K562 (cell line): ENCODE results near the gene MEIS1. TPM values are rescaled to one million over a fixed set of nuclear protein-coding genes. Genes with fewer than 3 reads are reported as not detected.

Source experiments
- ATAC-seq: fragments of 200-7000 bp; cut with Tn5 transposase; 3 replicates; pipeline ENCODE4 v1.9.1; 2020; ENCODE audit warnings: moderate library complexity
- BruUV-seq: library from RNA; stranded (reverse); fragments of 400-500 nt; replicated peaks from 2 replicates; lab custom pipeline; 2021; lab: Mats Ljungman, UMichigan
- CTCF ChIA-PET: fragments of 300-600 bp; formaldehyde crosslinking; extraction: SDS; loops from one replicate; lab custom pipeline; 2021; ENCODE audit warnings: low intra/inter-chr PET ratio; lab: Yijun Ruan, JAX
- POLR2A ChIA-PET: fragments of 300-600, 350-650 bp; sonication (Branson Sonifier 250); formaldehyde crosslinking; extraction: SDS; loops from one replicate; lab custom pipeline; 2021; ENCODE audit warnings: antibody characterized with exemption, inconsistent platforms; lab: Yijun Ruan, JAX
- DNase-seq, 4 experiments: peaks; one replicate each; pipeline versions ENCODE4 v3.0.0 to v3.0.0-alpha.2; 2011 to 2018; ENCODE audit warnings: low spot score in 3 of 4, mixed read lengths in 3 of 4; ENCODE audit errors: extremely low read depth in 1 of 4
- FAIRE-seq: peaks from 2 replicates; lab custom pipeline; 2011; peaks lifted over from hg19 to GRCh38; lab: Jason Lieb, UNC
- H2AFZ ChIP-seq: 2 replicates; pipeline ENCODE4 v1.6.0; 2011; ENCODE audit warnings: low read depth, low read length, control low read depth, inconsistent platforms
- H3K27ac ChIP-seq: fragments of 200-600 bp; 3 replicates; pipeline ENCODE4 v1.8.0; 2011; ENCODE audit warnings: low read depth, mild to moderate bottlenecking, control low read depth, inconsistent platforms, low read length, moderate library complexity, mixed read lengths; ENCODE audit errors: extremely low read depth
- H3K27me3 ChIP-seq, 2 experiments: fragments of 300-600 bp in 1 of 2; 2 replicates in 1 of 2; 3 replicates in 1 of 2; pipeline versions ENCODE4 v1.6.0 to v1.8.0; 2011; ENCODE audit warnings: inconsistent platforms in 2 of 2, low read length in 2 of 2, mild to moderate bottlenecking in 1 of 2, mixed read lengths in 1 of 2, moderate library complexity in 1 of 2; ENCODE audit not compliant: control insufficient read depth in 2 of 2, insufficient read depth in 2 of 2
- H3K36me3 ChIP-seq: fragments of 300-600 bp; 3 replicates; pipeline ENCODE4 v1.8.0; 2011; ENCODE audit warnings: mild to moderate bottlenecking, low read length, inconsistent platforms; ENCODE audit not compliant: control insufficient read depth, insufficient read depth
- H3K4me1 ChIP-seq, 2 experiments: fragments of 200-600 bp in 1 of 2; replicated peaks in 1 of 2; 2 replicates in 1 of 2; 3 replicates in 1 of 2; pipeline versions ENCODE4 v1.5.1 to v1.8.0; 2011; ENCODE audit warnings: inconsistent platforms in 2 of 2, low read length in 2 of 2, mild to moderate bottlenecking in 1 of 2, mixed read lengths in 1 of 2, moderate library complexity in 1 of 2; ENCODE audit not compliant: control insufficient read depth in 2 of 2, insufficient read depth in 2 of 2
- H3K4me2 ChIP-seq: 2 replicates; pipeline ENCODE4 v1.6.1; 2011; ENCODE audit warnings: low read length, control low read depth, inconsistent platforms, mixed read lengths; ENCODE audit not compliant: insufficient read depth
- H3K4me3 ChIP-seq: fragments of 200-600 bp; sonication (generic), shearing (Covaris generic); 2 replicates; pipeline ENCODE4 v1.5.1; 2016; ENCODE audit warnings: control low read depth, inconsistent platforms
- H3K79me2 ChIP-seq: fragments of 200-600 bp; 3 replicates; pipeline ENCODE4 v1.8.0; 2011; ENCODE audit warnings: low read length, inconsistent platforms; ENCODE audit not compliant: control insufficient read depth, insufficient read depth
- H3K9ac ChIP-seq, 2 experiments: 2 replicates each; pipeline versions ENCODE4 v1.6.0 to v1.6.1; 2011; ENCODE audit warnings: low read depth in 2 of 2, low read length in 2 of 2, control low read depth in 1 of 2, inconsistent platforms in 1 of 2, mild to moderate bottlenecking in 1 of 2, mixed read lengths in 1 of 2; ENCODE audit not compliant: insufficient read depth in 1 of 2
- H3K9me1 ChIP-seq: one replicate; pipeline ENCODE4 v1.6.0; 2011; ENCODE audit warnings: inconsistent platforms, mild to moderate bottlenecking, low read length, moderate library complexity; ENCODE audit not compliant: control insufficient read depth, insufficient read depth
- H3K9me3 ChIP-seq: replicated peaks from 2 replicates; pipeline ENCODE4 v1.5.1; 2011; ENCODE audit warnings: low read depth, low read length, inconsistent platforms; ENCODE audit not compliant: control insufficient read depth, insufficient read depth
- H4K20me1 ChIP-seq: replicated peaks from 2 replicates; pipeline ENCODE4 v1.6.1; 2011; ENCODE audit warnings: low read length, inconsistent platforms, mixed read lengths; ENCODE audit not compliant: control insufficient read depth, insufficient read depth
- EGR1 ChIP-seq: fragments of 450-650 bp; conservative IDR thresholded peaks from 2 replicates; pipeline ENCODE4 v1.6.1; 2017; ENCODE audit warnings: mild to moderate bottlenecking
- FOXK2 ChIP-seq, 2 experiments: fragments of 450-650 bp; IDR thresholded peaks in 1 of 2; conservative IDR thresholded peaks in 1 of 2; 2 replicates each; pipeline ENCODE4 v1.6.1; 2016; ENCODE audit warnings: low read depth in 2 of 2, mild to moderate bottlenecking in 1 of 2
- MTF1 ChIP-seq: fragments of 250-450 bp; sonication (Bioruptor Pico); IDR thresholded peaks from 2 replicates; pipeline ENCODE4 v1.9.0; 2021; ENCODE audit warnings: moderate library complexity, mild to moderate bottlenecking, inconsistent platforms, borderline replicate concordance
- NFYB ChIP-seq: IDR thresholded peaks from 2 replicates; pipeline ENCODE4 v1.6.1; 2011; ENCODE audit warnings: mild to moderate bottlenecking, moderate library complexity; ENCODE audit not compliant: insufficient read length; ENCODE audit errors: extremely low read depth
- RBM17 ChIP-seq: fragments of 200-400 bp; formaldehyde crosslinking; IDR thresholded peaks from 2 replicates; pipeline ENCODE4 v1.6.1; 2017; ENCODE audit warnings: low read depth, mild to moderate bottlenecking, low read length, borderline replicate concordance
- RBM25 ChIP-seq: fragments of 200-400 bp; formaldehyde crosslinking; IDR thresholded peaks from 2 replicates; pipeline ENCODE4 v1.6.1; 2018; ENCODE audit warnings: low read length, low read depth, moderate library complexity; ENCODE audit not compliant: severe bottlenecking
- RCOR1 ChIP-seq, 2 experiments: IDR thresholded peaks; 2 replicates each; pipeline ENCODE4 v1.6.1; 2012; ENCODE audit warnings: low read depth in 2 of 2, low read length in 2 of 2, borderline replicate concordance in 1 of 2, improper control_type of control experiment in 1 of 2
- SMC3 ChIP-seq: conservative IDR thresholded peaks from 2 replicates; pipeline ENCODE4 v1.6.1; 2011; ENCODE audit warnings: low read depth, low read length, improper control_type of control experiment; ENCODE audit not compliant: insufficient read depth
- TOE1 ChIP-seq, 2 experiments: fragments of 450-650 bp in 1 of 2; sonication (generic) in 1 of 2; formaldehyde crosslinking in 1 of 2; IDR thresholded peaks; 2 replicates each; pipeline versions ENCODE4 v1.7.1 to v1.8.0; 2016 to 2022; ENCODE audit warnings: borderline replicate concordance in 2 of 2, mild to moderate bottlenecking in 2 of 2, antibody characterized with exemption in 1 of 2, inconsistent platforms in 1 of 2, low read depth in 1 of 2, missing genetic modification reagents in 1 of 2, moderate library complexity in 1 of 2
- WGBS: fragments of 100-300 bp; shearing (Covaris generic); methylation state at CpG from one replicate; pipeline ENCODE4 v1.1.6; 2016; ENCODE audit warnings: low coverage, mixed read lengths; ENCODE audit not compliant: insufficient coverage; ENCODE audit errors: missing lambda C conversion rate; 5-methylcytosine and 5-hydroxymethylcytosine counted together
- in situ Hi-C: fragments of 300-500 bp; cut with MboI; formaldehyde crosslinking; loops from 4 replicates; pipeline ENCODE4 v1.15.0; 2018; ENCODE audit warnings: inconsistent platforms, mixed read lengths
- intact Hi-C: fragments of 100-400 bp; cut with micrococcal nuclease; formaldehyde crosslinking; loops from 2 replicates; pipeline ENCODE4 v1.14.2; 2022
- polyA plus RNA-seq, 8 experiments: library from polyadenylated mRNA; depleted of rRNA in 4 of 8; stranded (reverse) in 5 of 8; unstranded in 3 of 8; fragments of >200 nt; fragmentation: Nextera tagmentation in 2 of 8; fragmentation: Illumina TruSeq in 1 of 8; extraction: Ambion mirVana in 2 of 8; extraction: Trizol in 1 of 8; gene quantifications; 2 replicates each; pipeline versions ENCODE4 v1.2.1 to v1.2.3, GENCODE V29; 2011 to 2014; ENCODE audit warnings: inconsistent platforms in 1 of 8, missing spikeins in 1 of 8
- total RNA-seq, 7 experiments: library from RNA; depleted of rRNA in 6 of 7; stranded (reverse); fragments of >200 nt in 6 of 7; fragmentation: Illumina TruSeq in 2 of 7; extraction: Trizol in 2 of 7; gene quantifications; 2 replicates each; pipeline versions ENCODE4 v1.2.1 to v1.2.3, GENCODE V29; 2011 to 2021; ENCODE audit warnings: low replicate concordance in 1 of 7
- TF ChIP-seq, protein P1 (sequence below), 2 experiments: IDR thresholded peaks in 1 of 2; conservative IDR thresholded peaks in 1 of 2; 2 replicates each; pipeline ENCODE4 v1.6.1; 2016; ENCODE audit warnings: low read depth in 2 of 2, mild to moderate bottlenecking in 1 of 2, missing compliant biosample characterization in 1 of 2, missing genetic modification characterization in 1 of 2, moderate library complexity in 1 of 2
- TF ChIP-seq, protein P2 (sequence below): sonication (generic); formaldehyde crosslinking; IDR thresholded peaks from 2 replicates; pipeline ENCODE4 v1.8.0; 2022; ENCODE audit warnings: missing genetic modification reagents, mild to moderate bottlenecking, moderate library complexity, borderline replicate concordance
- TF ChIP-seq, protein P3 (sequence below): fragments of 200-800 bp; sonication (Bioruptor generic); IDR thresholded peaks from 2 replicates; pipeline ENCODE4 v1.6.1; 2017; ENCODE audit warnings: missing genetic modification characterization, missing compliant biosample characterization

MEIS1 gene
- total and polyA plus RNA-seq, 9 of the 15 experiments (the other 6 are each of a cell fraction or from before 2014, with no cell fraction given) = 2.3 to 9.0 (median 5.9) TPM

DNA sequence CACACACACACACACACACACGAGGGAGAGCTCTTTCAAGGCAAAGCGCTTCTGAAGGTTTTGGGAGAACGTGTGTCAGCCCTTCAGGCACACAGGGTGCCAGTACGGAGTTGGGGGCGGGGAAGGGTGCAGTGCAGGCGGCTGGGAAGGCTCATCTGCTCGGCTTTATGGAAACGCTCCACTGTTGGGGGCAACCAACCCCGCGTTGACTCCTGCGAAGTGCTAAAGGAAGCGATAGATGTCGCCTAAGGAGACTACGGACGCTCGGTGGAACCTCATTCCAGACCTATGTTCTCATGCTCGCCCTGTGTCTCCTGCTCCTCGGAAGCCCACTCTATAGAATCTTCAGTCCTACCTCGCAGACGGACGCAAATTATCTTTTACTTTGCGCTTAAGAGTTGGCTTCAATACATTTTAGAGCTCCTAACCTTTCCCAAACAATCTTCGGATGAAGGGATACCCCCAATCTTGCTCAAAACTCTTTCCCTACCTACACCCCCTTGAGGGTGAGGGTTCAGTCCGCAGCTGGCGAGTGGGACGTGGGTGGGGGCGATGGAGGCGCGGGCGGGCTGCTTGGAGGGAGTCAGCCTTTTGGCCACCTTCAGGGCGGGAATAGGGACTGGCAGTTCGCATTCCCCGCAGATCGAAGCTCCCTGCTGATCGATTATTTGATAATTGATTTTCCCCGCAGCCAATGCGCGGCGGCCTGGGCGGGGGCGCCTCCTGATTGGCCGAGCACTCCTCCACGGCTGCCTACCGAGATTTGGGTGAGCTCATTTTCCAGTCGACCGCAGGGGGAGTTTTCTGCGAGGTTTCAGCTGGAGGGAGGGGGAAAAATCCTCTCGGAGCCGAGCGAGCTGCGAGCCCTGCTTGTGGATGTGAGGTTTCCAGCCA lies 1.9 kb upstream of the MEIS1 start:
- H3K9ac ChIP-seq = peak overlapping the region; percentile 70 to 91
- no peaks in the 10 kb centered on the region for H3K9me3 ChIP-seq
- DNase-seq (peak; percentile 87 to 92 (median 88)), FAIRE-seq (peak; percentile 77), ATAC-seq (peak; percentile 82)
- 1% methylated on average over 50 of the region's 51 CpGs for WGBS
- in situ Hi-C loops = no loop called here
- no peaks in the 10 kb centered on the region for H3K9me1 ChIP-seq
- intact Hi-C loops = loop anchor here (5.0 to 10.0 kb wide), 2 partner anchors 1042 to 1404 kb away; no protein-coding TSS in a partner anchor
- peaks cover 0 to 28% of the 10 kb centered on the region in 2 experiments; a peak in 3 of 5 replicates for H3K4me1 ChIP-seq
- H3K27me3 ChIP-seq = no peaks in the 10 kb centered on the region
- H3K4me2 ChIP-seq = peak overlapping the region; percentile 82
- peak overlapping the region; percentile 50 for H3K4me3 ChIP-seq
- no TSS peak for BruUV-seq
- POLR2A ChIA-PET = interaction anchor here (0.5 to 0.8 kb wide), 2 partner anchors 17 to 701 kb away, joined by 3 to 4 read pairs; no protein-coding TSS in a partner anchor
- H4K20me1 ChIP-seq = no peaks in the 10 kb centered on the region
- H3K27ac ChIP-seq = no peak overlapping the region
- peak overlapping the region; percentile 96 for H2AFZ ChIP-seq
- CTCF ChIA-PET = interaction anchor here (0.8 kb wide), 1 partner anchor 145 kb away, joined by 3 read pairs; no protein-coding TSS in a partner anchor
- H3K36me3 ChIP-seq = peaks cover 4% of the 10 kb centered on the region; the same call in 2 of the 3 replicates
- peaks cover 16% of the 10 kb centered on the region; the same call in 2 of the 3 replicates for H3K79me2 ChIP-seq
- TF ChIP-seq, protein P1, sequence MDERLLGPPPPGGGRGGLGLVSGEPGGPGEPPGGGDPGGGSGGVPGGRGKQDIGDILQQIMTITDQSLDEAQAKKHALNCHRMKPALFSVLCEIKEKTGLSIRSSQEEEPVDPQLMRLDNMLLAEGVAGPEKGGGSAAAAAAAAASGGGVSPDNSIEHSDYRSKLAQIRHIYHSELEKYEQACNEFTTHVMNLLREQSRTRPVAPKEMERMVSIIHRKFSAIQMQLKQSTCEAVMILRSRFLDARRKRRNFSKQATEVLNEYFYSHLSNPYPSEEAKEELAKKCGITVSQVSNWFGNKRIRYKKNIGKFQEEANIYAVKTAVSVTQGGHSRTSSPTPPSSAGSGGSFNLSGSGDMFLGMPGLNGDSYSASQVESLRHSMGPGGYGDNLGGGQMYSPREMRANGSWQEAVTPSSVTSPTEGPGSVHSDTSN (CRISPR knock-in tag; IDR thresholded peaks at IDR 0.05; ENCODE audit: low read depth) = no peak
- TF ChIP-seq, protein P1 (tag; conservative IDR thresholded peaks at IDR 0.05; ENCODE audit: low read depth) = peak; percentile 51
- no peak for TF ChIP-seq MTF1 (CRISPR knock-in tag)
- peak; percentile 38 to 91; a peak in 2 of 4 replicates for TF ChIP-seq RCOR1 (IDR thresholded peaks at IDR 0.05; ENCODE audit: borderline replicate concordance in 1 of 2, low read depth in 2 of 2, low read length in 2 of 2)
- TF ChIP-seq NFYB = peak; percentile 80
- peak in 1 of 2 experiments; percentile 95; a peak in 2 of 4 replicates for TF ChIP-seq FOXK2 (conservative IDR thresholded peaks at IDR 0.05 in 1 of 2, IDR thresholded peaks at IDR 0.05 in 1 of 2; ENCODE audit: low read depth in 2 of 2)
- TF ChIP-seq TOE1 (IDR thresholded peaks at IDR 0.05; ENCODE audit: borderline replicate concordance) = peak; percentile 56; the same call in 1 of the 2 replicates
- TF ChIP-seq TOE1 (CRISPR knock-in tag; IDR thresholded peaks at IDR 0.05; ENCODE audit: borderline replicate concordance, low read depth) = no peak
- TF ChIP-seq, protein P2, sequence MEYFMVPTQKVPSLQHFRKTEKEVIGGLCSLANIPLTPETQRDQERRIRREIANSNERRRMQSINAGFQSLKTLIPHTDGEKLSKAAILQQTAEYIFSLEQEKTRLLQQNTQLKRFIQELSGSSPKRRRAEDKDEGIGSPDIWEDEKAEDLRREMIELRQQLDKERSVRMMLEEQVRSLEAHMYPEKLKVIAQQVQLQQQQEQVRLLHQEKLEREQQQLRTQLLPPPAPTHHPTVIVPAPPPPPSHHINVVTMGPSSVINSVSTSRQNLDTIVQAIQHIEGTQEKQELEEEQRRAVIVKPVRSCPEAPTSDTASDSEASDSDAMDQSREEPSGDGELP (CRISPR knock-in tag) = peak; percentile 89
- TF ChIP-seq RBM17 = no peak
- TF ChIP-seq SMC3 = 0 out of 2 replicates have a peak, but pooled peaks have one; percentile 14
- TF ChIP-seq, protein P3, sequence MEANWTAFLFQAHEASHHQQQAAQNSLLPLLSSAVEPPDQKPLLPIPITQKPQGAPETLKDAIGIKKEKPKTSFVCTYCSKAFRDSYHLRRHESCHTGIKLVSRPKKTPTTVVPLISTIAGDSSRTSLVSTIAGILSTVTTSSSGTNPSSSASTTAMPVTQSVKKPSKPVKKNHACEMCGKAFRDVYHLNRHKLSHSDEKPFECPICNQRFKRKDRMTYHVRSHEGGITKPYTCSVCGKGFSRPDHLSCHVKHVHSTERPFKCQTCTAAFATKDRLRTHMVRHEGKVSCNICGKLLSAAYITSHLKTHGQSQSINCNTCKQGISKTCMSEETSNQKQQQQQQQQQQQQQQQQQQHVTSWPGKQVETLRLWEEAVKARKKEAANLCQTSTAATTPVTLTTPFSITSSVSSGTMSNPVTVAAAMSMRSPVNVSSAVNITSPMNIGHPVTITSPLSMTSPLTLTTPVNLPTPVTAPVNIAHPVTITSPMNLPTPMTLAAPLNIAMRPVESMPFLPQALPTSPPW (CRISPR knock-in tag) = peak; percentile 61; the same call in 1 of the 2 replicates
- TF ChIP-seq RBM25 = peak; percentile 47
- TF ChIP-seq EGR1 = peak; percentile 63
